Measurements from ENCODE around the gene PCDHA12.

The PCDHA12 gene

GRCh38 chr5:140882591-140882899 lies 7.4 kb downstream of the PCDHA12 start:
- peak; percentile 40; the same call in 1 of the 2 replicates for TF ChIP-seq CTCF (IDR thresholded peaks at IDR 0.05)

- TF ChIP-seq CTCF (IDR thresholded peaks at IDR 0.05) = no peak
Observed at GRCh38 chr5:140883373-140883772, 8.3 kb downstream of the PCDHA12 start.

GRCh38 chr5:140883927-140884697 lies 9.0 kb downstream of the PCDHA12 start:
- TF ChIP-seq CTCF (IDR thresholded peaks at IDR 0.05) = no peak

- no peak for TF ChIP-seq CTCF (IDR thresholded peaks at IDR 0.05)
Observed at GRCh38 chr5:140916325-140916724, 41.2 kb downstream of the PCDHA12 start.

GRCh38 chr5:140923601-140924000 lies 48.5 kb downstream of the PCDHA12 start:
- TF ChIP-seq CTCF (IDR thresholded peaks at IDR 0.05) = no peak

- TF ChIP-seq CTCF (IDR thresholded peaks at IDR 0.05) = no peak
Observed at GRCh38 chr5:140925806-140926442, 50.8 kb downstream of the PCDHA12 start, which contains the start of gene PCDHAC1. TSS of gene PCDHAC1 (plus strand) at chr5:140926299. CDS start at chr5:140926893, 594 bp downstream.

- TF ChIP-seq CTCF (IDR thresholded peaks at IDR 0.05) = peak; percentile 61
Observed at GRCh38 chr5:140926443-140927227, 51.5 kb downstream of the PCDHA12 start.
